B cell (primary cell): Measurements from ENCODE around the gene SLC39A7.

Source experiments
- CTCF ChIP-seq: fragments of 200-600 bp; IDR thresholded peaks from one replicate; pipeline ENCODE4 v1.8.0; 2022; ENCODE audit warnings: antibody characterized with exemption, mild to moderate bottlenecking
- EZH2 ChIP-seq: IDR thresholded peaks from 2 replicates; pipeline ENCODE4 v1.6.1; 2012; ENCODE audit warnings: borderline replicate concordance, low read depth, mild to moderate bottlenecking, moderate library complexity, low read length; ENCODE audit not compliant: insufficient read depth, poor library complexity, severe bottlenecking

GRCh38 chr6:33164665-33165373, 35.8 kb upstream of the SLC39A7 start:
- TF ChIP-seq EZH2, result no peak
- no peak for TF ChIP-seq CTCF
